NCI-H1048 (cell line): ENCODE results near the gene TPI1.
"Not testable (repeated sequence)": the region's sequence is repeated elsewhere in the genome, so short reads cannot be mapped to it uniquely, and the experiment has no call there.

ENCODE experiments used
- DNase-seq: peaks from one replicate; lab custom pipeline; 2025; lab: John Stamatoyannopoulos, UW

TPI1 gene

GRCh38 chr12:6894321-6894720, 27.0 kb downstream of the TPI1 start:
- no peak for DNase-seq

DNA sequence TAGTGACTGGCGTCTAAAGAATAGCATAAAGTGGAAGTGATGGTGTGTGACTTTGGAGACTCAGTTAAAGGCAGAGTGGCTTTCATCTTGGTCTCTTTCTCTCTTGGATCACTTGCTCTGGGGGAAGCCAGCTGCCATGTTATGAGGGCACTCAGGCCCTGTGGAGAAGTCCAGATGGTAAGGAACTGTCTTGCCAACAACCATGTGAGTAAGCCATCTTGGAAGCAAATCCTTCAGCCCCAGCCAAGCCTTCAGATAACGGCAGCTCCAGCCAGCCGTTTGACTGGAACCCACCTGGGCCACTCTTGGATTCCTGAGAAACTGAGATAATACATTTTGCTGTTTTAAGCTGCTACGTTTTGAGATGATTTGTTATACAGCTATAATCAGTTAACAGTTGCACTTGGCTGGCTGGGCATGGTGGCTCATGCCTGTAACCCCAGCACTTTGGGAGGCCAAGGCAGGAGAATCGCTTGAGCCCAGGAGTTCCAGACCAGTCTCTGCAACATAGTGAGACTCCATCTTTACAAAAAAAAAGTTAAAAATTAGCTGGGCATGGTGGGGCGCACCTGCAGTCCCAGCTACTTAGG, 29.6 kb downstream of the TPI1 start:
- no peak for DNase-seq

- no peak for DNase-seq
Observed at GRCh38 chr12:6899427-6899826, 32.1 kb downstream of the TPI1 start.

DNA sequence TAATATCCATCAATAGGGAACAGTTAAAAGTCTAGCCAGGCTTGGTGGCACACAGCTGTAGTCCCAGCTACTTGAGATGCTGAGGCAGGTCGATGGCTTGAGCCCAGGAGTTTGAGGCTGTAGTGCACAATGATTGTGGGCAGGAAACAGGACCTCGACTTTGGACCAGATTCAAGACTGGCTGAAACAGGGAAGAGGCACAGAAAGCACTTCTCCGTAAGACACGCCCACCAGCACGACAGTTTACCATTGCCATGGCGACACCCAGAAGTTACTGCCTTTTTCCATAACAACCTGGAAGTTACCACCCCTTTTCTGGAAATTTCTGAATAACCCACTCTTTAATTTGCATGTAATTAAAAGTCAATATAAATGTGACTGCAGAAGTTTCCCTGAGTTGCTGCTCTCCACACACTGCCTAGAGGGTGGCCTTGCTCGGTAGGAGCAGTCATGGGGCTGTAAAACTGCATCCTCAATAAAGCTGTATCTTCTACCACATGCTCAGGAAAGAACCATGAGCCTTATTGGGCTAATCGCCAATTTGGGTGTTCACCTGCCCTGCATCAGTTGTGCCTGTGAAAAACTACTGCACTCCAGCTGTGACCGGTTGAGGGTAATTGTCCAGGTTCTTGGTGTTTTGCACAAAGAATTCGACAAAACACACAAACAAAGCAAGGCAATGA, 32.6 kb downstream of the TPI1 start:
- DNase-seq, result peak; percentile 68

- no peak for DNase-seq
Observed at GRCh38 chr12:6902448-6902847, 35.1 kb downstream of the TPI1 start.

- no peak for DNase-seq
Observed at GRCh38 chr12:6903722-6904121, 36.4 kb downstream of the TPI1 start.

DNA sequence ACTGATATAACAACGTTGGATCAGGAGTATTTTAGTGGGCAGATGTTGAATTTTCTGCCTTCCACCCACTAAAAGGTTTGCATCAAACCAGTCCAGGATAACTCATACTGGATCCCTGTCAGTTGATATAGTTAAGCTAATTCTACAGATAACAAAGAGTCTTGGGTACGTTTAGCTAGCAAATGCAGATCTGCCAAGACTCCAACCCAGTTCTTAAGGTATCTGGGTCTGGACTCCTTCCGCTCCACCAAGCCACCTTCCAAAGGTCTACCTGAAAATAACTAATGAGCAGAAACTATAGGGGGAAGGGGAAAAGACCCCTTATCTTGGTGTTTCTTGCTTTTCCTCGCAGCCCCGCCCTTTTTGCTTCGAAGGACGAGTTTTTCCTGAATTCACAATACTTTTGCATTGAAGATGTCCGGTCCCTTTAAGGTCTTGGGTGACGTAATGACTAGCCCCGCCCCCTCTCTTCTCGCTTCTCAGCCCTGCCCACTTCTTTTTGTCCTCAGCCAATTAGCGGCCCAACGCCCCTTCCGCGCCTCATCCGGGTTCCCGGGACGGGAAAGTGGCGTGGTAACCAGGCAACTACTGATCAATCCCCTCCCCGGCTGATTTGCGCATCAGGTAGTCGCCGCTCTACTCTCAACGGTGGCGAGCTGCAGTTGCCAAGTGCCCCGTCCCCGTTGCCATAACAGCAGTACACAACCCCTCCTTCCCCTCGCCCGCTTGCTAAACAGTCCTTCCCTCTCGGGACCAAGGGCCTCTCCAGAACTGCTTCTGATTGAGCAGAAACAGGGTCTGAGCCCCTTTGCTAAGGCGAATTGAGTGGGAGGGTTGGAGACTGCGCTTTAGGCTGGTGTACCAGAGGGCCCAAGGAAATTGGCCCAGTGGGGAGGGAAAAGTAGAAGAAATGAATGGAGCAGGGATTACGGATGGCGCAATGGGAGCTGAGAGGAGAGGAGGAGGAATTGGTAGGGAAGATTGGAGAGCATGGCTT, 37.2 kb downstream of the TPI1 start, which contains the start of gene LRRC23:
Gene LRRC23, plus strand, starts transcription at position 543 of the 997 bp plus-strand sequence. CDS start 812 bp downstream, outside the sequence.
- DNase-seq, result peak; percentile 96

- DNase-seq, result no peak
Observed at GRCh38 chr12:6905414-6906040, 38.2 kb downstream of the TPI1 start.

GRCh38 chr12:6908141-6908540, 40.8 kb downstream of the TPI1 start:
- not testable (repeated sequence) for DNase-seq

GRCh38 chr12:6909421-6910145, 42.3 kb downstream of the TPI1 start:
- DNase-seq, result no peak

DNA sequence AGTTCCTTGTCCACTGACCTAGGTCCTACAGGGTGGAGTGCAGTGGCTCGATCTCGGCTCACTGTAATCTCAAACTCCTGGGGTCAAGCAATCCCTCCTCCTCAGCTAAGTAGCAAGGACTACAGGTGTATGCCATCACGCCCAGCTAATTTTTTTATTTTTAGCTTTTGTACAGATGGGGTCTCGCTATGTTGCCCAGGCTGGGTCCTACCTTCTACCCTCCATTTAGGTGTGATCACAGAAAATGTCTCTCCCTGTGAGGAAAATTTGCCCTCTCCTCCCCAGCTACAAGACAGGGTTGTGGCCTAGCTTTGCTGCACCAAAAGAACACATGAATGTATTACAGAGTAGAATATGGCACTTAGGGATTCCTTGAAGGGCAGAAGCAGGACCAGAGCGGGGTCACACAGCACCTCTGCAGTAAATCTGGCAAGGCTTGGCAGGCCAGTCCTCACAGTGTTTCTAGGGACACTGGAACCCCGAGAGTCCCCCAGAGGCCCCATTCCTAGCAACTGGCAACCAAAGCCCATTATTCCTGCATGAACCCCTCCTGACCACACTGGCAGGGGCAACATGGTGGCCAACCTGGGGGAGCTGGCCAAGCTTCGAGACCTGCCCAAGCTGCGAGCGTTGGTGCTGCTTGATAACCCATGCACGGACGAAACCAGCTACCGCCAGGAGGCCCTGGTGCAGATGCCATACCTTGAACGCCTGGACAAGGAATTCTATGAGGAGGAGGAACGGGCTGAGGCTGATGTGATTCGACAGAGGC, 45.0 kb downstream of the TPI1 start:
- no peak for DNase-seq

- no peak for DNase-seq
Observed at GRCh38 chr12:6914246-6914946, 47.1 kb downstream of the TPI1 start, which contains the start of gene ENO2. ENO2 (plus strand) TSS chr12:6914580; CDS start chr12:6915833, 1,253 bp downstream.

GRCh38 chr12:6914947-6915788, 47.8 kb downstream of the TPI1 start:
- DNase-seq, result no peak

DNA sequence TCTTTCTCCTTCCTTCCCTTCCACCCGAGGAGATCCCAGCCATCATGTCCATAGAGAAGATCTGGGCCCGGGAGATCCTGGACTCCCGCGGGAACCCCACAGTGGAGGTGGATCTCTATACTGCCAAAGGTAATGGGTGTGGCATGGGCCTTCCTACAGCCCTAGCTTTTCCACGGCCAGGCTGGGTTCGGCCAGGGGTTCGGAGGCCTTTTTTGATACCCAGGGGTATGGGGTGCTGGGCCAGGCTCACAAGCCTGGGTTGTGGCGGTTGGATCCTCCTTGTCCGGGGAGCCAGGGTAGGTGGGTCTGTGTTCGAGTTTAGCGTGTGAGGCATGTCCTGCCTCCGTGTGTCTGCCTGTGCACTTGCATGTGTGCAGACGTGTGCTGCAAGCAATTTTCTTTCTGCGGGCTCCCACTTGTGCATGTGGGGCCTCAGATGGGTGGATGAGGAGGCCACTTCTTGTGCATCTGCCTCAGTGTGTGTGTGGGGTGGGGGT, 48.5 kb downstream of the TPI1 start:
- DNase-seq, result no peak

DNA sequence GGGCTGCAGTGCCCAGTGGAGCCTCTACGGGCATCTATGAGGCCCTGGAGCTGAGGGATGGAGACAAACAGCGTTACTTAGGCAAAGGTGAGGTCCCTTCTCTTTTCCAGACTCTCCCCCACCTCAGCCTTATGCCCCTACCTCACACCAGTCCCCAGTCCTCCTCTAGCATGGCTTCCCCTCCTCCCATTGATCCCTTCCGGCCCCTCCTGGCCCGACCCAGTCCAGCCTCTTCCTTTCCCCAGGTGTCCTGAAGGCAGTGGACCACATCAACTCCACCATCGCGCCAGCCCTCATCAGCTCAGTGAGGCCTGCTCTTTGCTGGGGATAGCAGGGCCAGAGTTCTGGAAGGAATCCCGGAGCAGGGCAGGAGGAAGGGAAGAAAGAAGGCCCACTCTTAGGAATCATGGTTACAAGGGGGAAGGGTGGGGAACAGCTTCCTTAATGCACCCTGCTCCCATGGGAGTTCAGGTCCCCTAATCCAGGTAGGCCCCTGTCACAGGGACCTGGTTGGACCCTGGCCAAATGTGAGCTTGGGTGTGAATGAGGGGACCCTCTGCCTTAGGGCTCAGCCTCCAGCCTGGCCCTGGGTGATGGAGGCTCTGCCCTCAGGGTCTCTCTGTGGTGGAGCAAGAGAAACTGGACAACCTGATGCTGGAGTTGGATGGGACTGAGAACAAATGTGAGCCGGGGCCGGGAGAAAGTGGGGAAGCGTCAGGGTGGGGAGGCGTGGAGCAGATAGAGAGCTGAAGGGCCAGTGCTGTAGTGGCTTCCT, 49.3 kb downstream of the TPI1 start:
- no peak for DNase-seq

GRCh38 chr12:6917491-6918231, 50.3 kb downstream of the TPI1 start:
- no peak for DNase-seq

- no peak for DNase-seq
Observed at GRCh38 chr12:6919588-6919987, 52.3 kb downstream of the TPI1 start.
